Ishikawa (cell line): ENCODE data around the gene RAC2.

Experiments used
- CREB1 ChIP-seq: IDR thresholded peaks from 2 replicates; pipeline ENCODE4 v1.6.1; 2012; ENCODE audit warnings: low read depth
- EGR1 ChIP-seq: IDR thresholded peaks from 2 replicates; pipeline ENCODE4 v1.6.1; 2012
- RAD21 ChIP-seq: IDR thresholded peaks from 2 replicates; pipeline ENCODE4 v1.6.1; 2012; ENCODE audit warnings: low read depth
- REST ChIP-seq: IDR thresholded peaks from 2 replicates; pipeline ENCODE4 v1.6.1; 2012; ENCODE audit warnings: low read depth, mild to moderate bottlenecking
- TAF1 ChIP-seq: IDR thresholded peaks from 2 replicates; pipeline ENCODE4 v1.6.1; 2012; ENCODE audit warnings: low read depth, mild to moderate bottlenecking
- TEAD4 ChIP-seq: IDR thresholded peaks from 2 replicates; pipeline ENCODE4 v1.6.1; 2012
- ZBTB7A ChIP-seq: IDR thresholded peaks from 2 replicates; pipeline ENCODE4 v1.6.1; 2012; ENCODE audit warnings: low read depth
- TF ChIP-seq, protein P1 (sequence below): IDR thresholded peaks from 2 replicates; pipeline ENCODE4 v1.6.1; 2012
- TF ChIP-seq, protein P2 (sequence below): IDR thresholded peaks from 2 replicates; pipeline ENCODE4 v1.6.1; 2012

DNA sequence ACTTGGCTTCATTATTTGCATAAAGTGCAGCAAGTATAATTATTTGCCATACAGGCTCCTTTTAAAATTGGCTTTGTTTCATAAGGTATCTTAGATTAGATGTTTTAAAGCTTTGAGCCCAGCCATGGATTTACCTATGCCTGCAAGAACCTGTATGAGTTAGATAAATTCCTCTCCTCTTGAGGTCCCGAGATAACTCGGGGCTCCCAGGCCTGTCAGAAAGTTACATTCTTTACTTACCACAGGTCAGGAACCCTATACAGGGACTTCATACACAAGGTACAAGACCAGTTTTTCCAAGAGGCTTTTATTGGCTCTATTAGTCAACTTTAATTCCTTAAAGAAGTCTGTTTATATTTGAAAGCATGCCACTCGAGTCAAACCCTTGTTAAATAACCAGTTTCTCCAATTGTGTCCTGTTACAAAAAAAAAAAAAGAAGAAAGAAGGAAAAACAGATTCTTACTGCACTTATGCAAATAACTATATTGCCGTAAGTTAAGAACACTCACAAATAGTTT, 53.7 kb downstream of the RAC2 start:
- TF ChIP-seq, protein P1, sequence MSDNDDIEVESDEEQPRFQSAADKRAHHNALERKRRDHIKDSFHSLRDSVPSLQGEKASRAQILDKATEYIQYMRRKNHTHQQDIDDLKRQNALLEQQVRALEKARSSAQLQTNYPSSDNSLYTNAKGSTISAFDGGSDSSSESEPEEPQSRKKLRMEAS: no peak
- TF ChIP-seq CREB1 (no peak), TAF1 (no peak), ZBTB7A (no peak), TEAD4 (no peak), REST (no peak), RAD21 (no peak), EGR1 (no peak)
- TF ChIP-seq, protein P2, sequence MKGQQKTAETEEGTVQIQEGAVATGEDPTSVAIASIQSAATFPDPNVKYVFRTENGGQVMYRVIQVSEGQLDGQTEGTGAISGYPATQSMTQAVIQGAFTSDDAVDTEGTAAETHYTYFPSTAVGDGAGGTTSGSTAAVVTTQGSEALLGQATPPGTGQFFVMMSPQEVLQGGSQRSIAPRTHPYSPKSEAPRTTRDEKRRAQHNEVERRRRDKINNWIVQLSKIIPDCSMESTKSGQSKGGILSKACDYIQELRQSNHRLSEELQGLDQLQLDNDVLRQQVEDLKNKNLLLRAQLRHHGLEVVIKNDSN: no peak
